ENCODE results near the gene MND1.

GRCh38 chr4:153375303-153375702, 30.8 kb downstream of the MND1 start:
- TF ChIP-seq CTCF (conservative IDR thresholded peaks at IDR 0.05; ENCODE audit: low read length): no peak
- TF ChIP-seq EZH2phosphoT487 (IDR thresholded peaks at IDR 0.05; ENCODE audit: borderline replicate concordance): no peak
